Natural killer cell (primary cell): ENCODE results near the gene NEO1. TPM values are rescaled to one million over a fixed set of nuclear protein-coding genes. Genes with fewer than 3 reads are reported as not detected.

Experiments used
- ATAC-seq, 3 donors: fragments of 150-1000 bp in 2 of 3; fragments of 200-7000 bp in 1 of 3; cut with Tn5 transposase; 1 replicate in 1 of 3; 2 replicates in 2 of 3; pipeline ENCODE4 v1.10.0; 2021; ENCODE audit warnings: mild to moderate bottlenecking in 2 of 3, moderate library complexity in 2 of 3
- DNase-seq, 2 donors: peaks; one replicate each; pipeline versions ENCODE4 v3.0.0 to v3.0.0-alpha.2; 2013 to 2021; ENCODE audit warnings: mixed read lengths in 1 of 2
- H3K27ac ChIP-seq: one replicate; pipeline ENCODE4 v1.5.1; 2013; ENCODE audit warnings: mild to moderate bottlenecking, low read length
- H3K27me3 ChIP-seq: one replicate; pipeline ENCODE4 v1.6.1; 2013; ENCODE audit warnings: low read length; ENCODE audit not compliant: control insufficient read depth, insufficient read depth
- H3K36me3 ChIP-seq: one replicate; pipeline ENCODE4 v1.6.1; 2013; ENCODE audit warnings: low read length; ENCODE audit not compliant: control insufficient read depth, insufficient read depth
- H3K4me1 ChIP-seq: one replicate; pipeline ENCODE4 v1.6.1; 2013; ENCODE audit warnings: low read length; ENCODE audit not compliant: control insufficient read depth, insufficient read depth
- H3K4me3 ChIP-seq: one replicate; pipeline ENCODE4 v1.5.1; 2013; ENCODE audit warnings: low read length
- H3K9me3 ChIP-seq: one replicate; pipeline ENCODE4 v1.6.1; 2013; ENCODE audit warnings: low read length; ENCODE audit not compliant: control insufficient read depth, insufficient read depth
- H3K27ac Mint-ChIP-seq, 2 donors: one replicate each; pipeline ENCODE4 v1.8.0; 2022; ENCODE audit warnings: mild to moderate bottlenecking in 2 of 2, mixed read lengths in 2 of 2, moderate library complexity in 1 of 2
- H3K27me3 Mint-ChIP-seq, 2 donors: one replicate each; pipeline ENCODE4 v1.8.0; 2022; ENCODE audit warnings: low read depth in 2 of 2, mixed read lengths in 2 of 2
- H3K36me3 Mint-ChIP-seq: one replicate; pipeline ENCODE4 v1.8.0; 2022; ENCODE audit warnings: mixed read lengths
- H3K4me1 Mint-ChIP-seq, 2 donors: one replicate each; pipeline ENCODE4 v1.8.0; 2022; ENCODE audit warnings: mixed read lengths in 2 of 2
- H3K4me3 Mint-ChIP-seq: one replicate; pipeline ENCODE4 v1.8.0; 2022; ENCODE audit warnings: mild to moderate bottlenecking, moderate library complexity, mixed read lengths
- H3K9me3 Mint-ChIP-seq, 2 donors: one replicate each; pipeline ENCODE4 v1.8.0; 2022; ENCODE audit warnings: mixed read lengths in 2 of 2
- CTCF ChIP-seq: fragments of 200-600 bp; IDR thresholded peaks from one replicate; pipeline ENCODE4 v1.8.0; 2022; ENCODE audit warnings: antibody characterized with exemption
- WGBS: methylation state at CpG from one replicate; pipeline ENCODE4 v1.1.7; 2013; ENCODE audit warnings: missing lambda C conversion rate; ENCODE audit not compliant: insufficient coverage; 5-methylcytosine and 5-hydroxymethylcytosine counted together
- intact Hi-C: fragments of 100-400 bp; cut with micrococcal nuclease; formaldehyde crosslinking; loops from one replicate; pipeline ENCODE4 v1.14.2; 2022
- total RNA-seq, 4 donors: library from RNA; stranded (reverse); fragments of 120-200 nt in 1 of 4; gene quantifications; one replicate each; pipeline versions ENCODE4 v1.2.3 to v1.2.4, GENCODE V29; 2013 to 2022

NEO1 gene
- total RNA-seq, 3 donors from 2014 or later (not counting 1 experiment from before 2014, with no cell fraction given), result 16.3 to 19.0 (median 17.4) TPM

- ATAC-seq, result no peak
- Mint-ChIP-seq H3K27me3 (peaks cover 32 to 43% of the 10 kb centered on the region in 2 donors), H3K4me3 (no peak overlapping the region), H3K27ac (no peak overlapping the region), H3K4me1 (peaks cover 0 to 5% of the 10 kb centered on the region in 2 donors), H3K36me3 (no peaks in the 10 kb centered on the region), H3K9me3 (no peaks in the 10 kb centered on the region)
- no peak overlapping the region for H3K27ac ChIP-seq
- WGBS, result no CpG with 5 or more reads among the region's 1 CpG
- no peaks in the 10 kb centered on the region for H3K36me3 ChIP-seq
- TF ChIP-seq CTCF, result no peak
- intact Hi-C loops, result no loop called here
- DNase-seq, result no peak
- no peaks in the 10 kb centered on the region for H3K4me1 ChIP-seq
- no peak overlapping the region for H3K4me3 ChIP-seq
- no peaks in the 10 kb centered on the region for H3K9me3 ChIP-seq
- no peaks in the 10 kb centered on the region for H3K27me3 ChIP-seq
Measured at GRCh38 chr15:73017987-73018386, 34.3 kb upstream of the NEO1 start.

GRCh38 chr15:73019154-73019553 is 33.1 kb upstream of the NEO1 start:
- H3K27ac Mint-ChIP-seq, result no peak overlapping the region
- intact Hi-C loops, result no loop called here
- Histone ChIP-seq H3K4me3 (no peak overlapping the region), H3K36me3 (no peaks in the 10 kb centered on the region), H3K27ac (no peak overlapping the region), H3K27me3 (no peaks in the 10 kb centered on the region), H3K4me1 (no peaks in the 10 kb centered on the region), H3K9me3 (no peaks in the 10 kb centered on the region)
- peaks cover 32 to 43% of the 10 kb centered on the region in 2 donors for H3K27me3 Mint-ChIP-seq
- 94% methylated on average over 2 of the region's 3 CpGs for whole genome bisulfite sequencing
- DNase-seq (no peak), ATAC-seq (no peak)
- no peaks in the 10 kb centered on the region for H3K9me3 Mint-ChIP-seq
- H3K4me1 Mint-ChIP-seq, result peaks cover 0 to 5% of the 10 kb centered on the region in 2 donors
- H3K36me3 Mint-ChIP-seq, result no peaks in the 10 kb centered on the region
- TF ChIP-seq CTCF, result no peak
- no peak overlapping the region for H3K4me3 Mint-ChIP-seq

- Mint-ChIP-seq H3K4me3 (no peak overlapping the region), H3K4me1 (peaks cover 0 to 5% of the 10 kb centered on the region in 2 donors), H3K9me3 (no peaks in the 10 kb centered on the region), H3K27ac (no peak overlapping the region), H3K36me3 (no peaks in the 10 kb centered on the region), H3K27me3 (peaks cover 32 to 43% of the 10 kb centered on the region in 2 donors)
- WGBS, result 78% methylated on average over 2 of the region's 2 CpGs
- H3K9me3 ChIP-seq, result no peaks in the 10 kb centered on the region
- H3K27ac ChIP-seq, result no peak overlapping the region
- H3K27me3 ChIP-seq, result no peaks in the 10 kb centered on the region
- no peak for DNase-seq
- H3K4me1 ChIP-seq, result no peaks in the 10 kb centered on the region
- H3K36me3 ChIP-seq, result no peaks in the 10 kb centered on the region
- intact Hi-C loops, result no loop called here
- H3K4me3 ChIP-seq, result no peak overlapping the region
- TF ChIP-seq CTCF, result no peak
- ATAC-seq, result no peak
Measured at GRCh38 chr15:73019601-73020146, 32.6 kb upstream of the NEO1 start.

- TF ChIP-seq CTCF, result no peak
- no peaks in the 10 kb centered on the region for H3K4me1 Mint-ChIP-seq
- 33% methylated on average over 8 of the region's 8 CpGs for WGBS
- H3K4me3 Mint-ChIP-seq, result no peak overlapping the region
- intact Hi-C loops, result no loop called here
- no peaks in the 10 kb centered on the region for H3K9me3 Mint-ChIP-seq
- no peaks in the 10 kb centered on the region for H3K27me3 ChIP-seq
- no peaks in the 10 kb centered on the region for H3K4me1 ChIP-seq
- DNase-seq, result no peak
- H3K27ac ChIP-seq, result no peak overlapping the region
- H3K36me3 Mint-ChIP-seq, result no peaks in the 10 kb centered on the region
- H3K27ac Mint-ChIP-seq, result no peak overlapping the region
- H3K27me3 Mint-ChIP-seq, result peaks cover 36 to 43% of the 10 kb centered on the region in 2 donors
- no peaks in the 10 kb centered on the region for H3K9me3 ChIP-seq
- no peak overlapping the region for H3K4me3 ChIP-seq
- no peaks in the 10 kb centered on the region for H3K36me3 ChIP-seq
- ATAC-seq, result no peak
Measured at GRCh38 chr15:73021139-73021621, 31.1 kb upstream of the NEO1 start.
